Stimulated activated CD4-positive, alpha-beta T cell treated with anti-CD3 and anti-CD28 coated beads, TNF-alpha, amount 100 ng/mL, for 24 hours (primary cell): ENCODE data around the gene PCID2.

Experiments
- DNase-seq, 3 experiments: peaks; one replicate each; pipeline ENCODE4 v3.0.0-alpha.2; 2020; ENCODE audit warnings: low read depth in 3 of 3

Gene PCID2

GRCh38 chr13:113187263-113187669, 21.2 kb downstream of the PCID2 start:
- DNase-seq, result peak; percentile 51 to 69 (median 53)

GRCh38 chr13:113186061-113186900, 22.2 kb downstream of the PCID2 start:
- DNase-seq, result no peak

GRCh38 chr13:113184568-113185440, 23.7 kb downstream of the PCID2 start:
- no peak for DNase-seq

- DNase-seq, result no peak
Observed at GRCh38 chr13:113183450-113184129, 24.9 kb downstream of the PCID2 start.

- no peak for DNase-seq
Observed at GRCh38 chr13:113182046-113182445, 26.4 kb downstream of the PCID2 start.

GRCh38 chr13:113179374-113180230, 28.9 kb downstream of the PCID2 start:
- no peak for DNase-seq

- DNase-seq, result no peak
Observed at GRCh38 chr13:113178896-113179167, 29.6 kb downstream of the PCID2 start.

- no peak for DNase-seq
Observed at GRCh38 chr13:113178070-113178895, 30.2 kb downstream of the PCID2 start.

- no peak for DNase-seq
Observed at GRCh38 chr13:113176822-113177221, 31.6 kb downstream of the PCID2 start.

GRCh38 chr13:113176280-113176679, 32.2 kb downstream of the PCID2 start:
- peak in 1 of 3 experiments; percentile 26 for DNase-seq

GRCh38 chr13:113172419-113172926, 36.0 kb downstream of the PCID2 start:
- no peak for DNase-seq

- no peak for DNase-seq
Observed at GRCh38 chr13:113171250-113172125, 37.0 kb downstream of the PCID2 start.

- DNase-seq, result no peak
Observed at GRCh38 chr13:113170511-113170910, 38.0 kb downstream of the PCID2 start.

- no peak for DNase-seq
Observed at GRCh38 chr13:113169277-113170272, 38.9 kb downstream of the PCID2 start.

GRCh38 chr13:113168211-113168610, 40.3 kb downstream of the PCID2 start:
- DNase-seq, result no peak

- DNase-seq, result no peak
Observed at GRCh38 chr13:113167575-113167974, 40.9 kb downstream of the PCID2 start.

GRCh38 chr13:113167155-113167554, 41.3 kb downstream of the PCID2 start:
- DNase-seq, result no peak

GRCh38 chr13:113166681-113167080, 41.8 kb downstream of the PCID2 start:
- no peak for DNase-seq
